Colon (tissue), 2 donors: ENCODE measurements around the gene LRRC41.
"Not testable (repeated sequence)": the region's sequence is repeated elsewhere in the genome, so short reads cannot be mapped to it uniquely, and the experiment has no call there.

Experiments
- FAIRE-seq: peaks from 2 replicates; lab custom pipeline; 2012; peaks lifted over from hg19 to GRCh38; lab: Jason Lieb, UNC
- donor health status: control.
- donor health status: control.

The LRRC41 gene, protein sequence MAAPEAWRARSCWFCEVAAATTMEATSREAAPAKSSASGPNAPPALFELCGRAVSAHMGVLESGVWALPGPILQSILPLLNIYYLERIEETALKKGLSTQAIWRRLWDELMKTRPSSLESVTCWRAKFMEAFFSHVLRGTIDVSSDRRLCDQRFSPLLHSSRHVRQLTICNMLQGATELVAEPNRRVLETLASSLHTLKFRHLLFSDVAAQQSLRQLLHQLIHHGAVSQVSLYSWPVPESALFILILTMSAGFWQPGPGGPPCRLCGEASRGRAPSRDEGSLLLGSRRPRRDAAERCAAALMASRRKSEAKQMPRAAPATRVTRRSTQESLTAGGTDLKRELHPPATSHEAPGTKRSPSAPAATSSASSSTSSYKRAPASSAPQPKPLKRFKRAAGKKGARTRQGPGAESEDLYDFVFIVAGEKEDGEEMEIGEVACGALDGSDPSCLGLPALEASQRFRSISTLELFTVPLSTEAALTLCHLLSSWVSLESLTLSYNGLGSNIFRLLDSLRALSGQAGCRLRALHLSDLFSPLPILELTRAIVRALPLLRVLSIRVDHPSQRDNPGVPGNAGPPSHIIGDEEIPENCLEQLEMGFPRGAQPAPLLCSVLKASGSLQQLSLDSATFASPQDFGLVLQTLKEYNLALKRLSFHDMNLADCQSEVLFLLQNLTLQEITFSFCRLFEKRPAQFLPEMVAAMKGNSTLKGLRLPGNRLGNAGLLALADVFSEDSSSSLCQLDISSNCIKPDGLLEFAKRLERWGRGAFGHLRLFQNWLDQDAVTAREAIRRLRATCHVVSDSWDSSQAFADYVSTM

DNA sequence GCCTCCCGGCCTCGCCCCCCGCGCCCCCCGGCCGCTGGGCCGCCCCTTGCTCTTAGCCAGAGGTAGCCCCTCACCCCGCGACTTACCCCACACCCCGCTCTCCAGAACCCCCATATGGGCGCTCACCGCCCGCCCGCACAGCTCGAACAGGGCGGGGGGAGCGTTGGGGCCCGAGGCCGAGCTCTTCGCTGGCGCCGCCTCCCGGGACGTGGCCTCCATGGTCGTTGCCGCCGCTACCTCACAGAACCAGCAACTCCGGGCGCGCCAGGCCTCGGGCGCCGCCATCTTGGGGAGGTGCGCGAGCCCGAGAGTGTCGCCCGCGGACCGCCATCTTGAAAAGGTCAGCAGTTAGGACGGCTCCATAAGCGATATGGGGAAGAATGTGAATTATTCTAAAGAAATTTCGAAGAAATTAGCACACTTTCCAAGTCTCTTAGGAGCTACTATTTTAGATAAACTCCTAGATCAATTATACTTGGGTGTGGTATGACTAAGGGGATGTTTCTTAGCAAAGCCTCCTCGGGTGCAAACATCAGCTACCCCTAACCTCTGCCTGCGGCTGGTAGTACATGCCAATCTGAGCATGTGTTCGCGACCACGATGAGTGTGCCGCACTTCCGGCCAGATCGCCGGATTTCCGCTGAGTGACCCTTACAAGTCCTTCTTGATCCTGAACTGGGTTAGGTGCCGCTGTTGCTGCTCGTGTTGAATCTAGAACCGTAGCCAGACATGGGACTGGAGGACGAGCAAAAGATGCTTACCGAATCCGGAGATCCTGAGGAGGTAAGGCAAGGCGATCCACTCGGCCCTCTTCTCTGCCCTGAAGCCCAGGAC lies at the start of gene LRRC41, which contains the start of gene UQCRH:
LRRC41 (minus strand) TSS at position 579 of the 834 bp plus-strand sequence; CDS start at position 285, 294 bp downstream.
UQCRH (plus strand) TSS at position 661 of the 834 bp plus-strand sequence; CDS start at position 730, 69 bp downstream.
- no peak for FAIRE-seq

DNA sequence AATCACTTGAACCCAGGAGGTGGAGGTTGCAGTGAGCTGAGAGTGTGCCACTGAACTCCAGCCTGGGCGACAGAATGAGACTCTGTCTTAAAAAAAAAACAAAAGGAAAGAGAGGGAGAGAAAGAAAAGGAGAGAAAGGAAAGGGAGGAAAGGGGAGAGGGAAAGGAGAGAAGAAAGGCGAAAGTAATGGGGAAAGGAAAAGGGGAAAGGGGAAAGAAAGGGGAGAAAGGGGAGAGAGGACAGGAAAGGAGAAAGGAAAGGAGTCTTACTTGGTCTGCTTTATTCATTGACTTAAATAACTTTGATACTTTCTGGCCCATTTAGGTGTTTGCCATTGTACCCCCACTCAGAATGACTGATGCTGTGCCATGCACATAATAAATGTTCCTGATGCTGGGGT lies 48.9 kb upstream of the LRRC41 start:
- no peak for FAIRE-seq

DNA sequence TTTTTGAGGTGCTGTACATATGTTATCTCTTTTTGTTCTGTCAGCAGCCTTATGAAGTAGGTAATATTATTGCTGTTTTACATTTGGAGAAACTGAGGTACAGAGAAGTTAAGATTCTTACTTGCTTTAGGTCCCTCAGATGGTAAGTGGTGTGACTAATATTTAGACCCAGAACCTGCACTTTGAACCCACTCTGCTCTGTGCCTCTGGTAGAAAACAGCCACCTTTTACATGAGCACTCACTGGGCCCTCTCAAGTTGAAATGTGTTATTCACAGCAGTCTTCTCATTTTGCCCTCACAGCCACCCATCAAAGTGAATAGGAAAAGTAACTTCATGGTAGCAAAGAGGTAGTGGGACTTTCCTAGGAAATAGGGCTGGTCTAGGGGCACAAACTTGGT lies 41.9 kb upstream of the LRRC41 start:
- FAIRE-seq: no peak

DNA sequence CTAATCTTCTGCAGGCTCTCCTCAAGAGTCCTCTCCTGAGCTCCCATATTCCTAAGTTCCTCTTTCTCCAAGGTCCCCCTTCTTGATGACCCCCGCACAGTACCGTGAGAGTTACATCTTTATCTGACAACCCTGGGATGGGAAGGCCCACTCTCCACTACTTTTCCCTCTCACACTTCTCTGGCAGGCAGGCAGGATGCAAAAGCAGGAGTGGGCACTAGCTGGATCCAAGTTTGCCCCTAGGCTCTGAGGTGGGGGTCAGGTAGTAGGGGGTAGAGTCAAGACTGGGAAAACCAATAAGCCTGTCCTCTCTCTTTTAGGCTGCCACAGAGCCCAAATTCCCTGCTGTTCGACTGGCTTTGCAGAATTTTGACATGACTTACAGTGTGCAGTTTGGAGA lies 41.1 kb upstream of the LRRC41 start:
- FAIRE-seq: no peak

DNA sequence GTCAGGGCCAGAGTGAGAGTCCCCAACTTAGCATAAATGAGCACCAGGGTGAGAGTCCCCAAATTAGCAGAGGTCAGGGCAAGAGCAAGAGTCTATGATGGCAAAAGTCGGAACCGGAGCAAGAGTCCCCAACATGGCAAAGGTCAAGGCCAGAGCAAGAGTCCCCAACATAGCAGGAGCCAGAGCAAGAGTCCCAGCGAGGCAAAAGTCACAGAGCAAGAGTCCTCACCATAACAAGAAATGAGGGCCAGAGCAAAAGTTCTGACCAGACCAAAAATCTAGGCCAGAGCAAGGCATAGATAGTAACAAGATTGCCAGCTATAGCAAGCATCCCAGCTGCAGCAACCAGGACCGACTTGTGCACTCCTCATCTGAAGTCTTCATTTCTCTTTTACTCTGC lies 40.3 kb upstream of the LRRC41 start:
- FAIRE-seq: no peak

DNA sequence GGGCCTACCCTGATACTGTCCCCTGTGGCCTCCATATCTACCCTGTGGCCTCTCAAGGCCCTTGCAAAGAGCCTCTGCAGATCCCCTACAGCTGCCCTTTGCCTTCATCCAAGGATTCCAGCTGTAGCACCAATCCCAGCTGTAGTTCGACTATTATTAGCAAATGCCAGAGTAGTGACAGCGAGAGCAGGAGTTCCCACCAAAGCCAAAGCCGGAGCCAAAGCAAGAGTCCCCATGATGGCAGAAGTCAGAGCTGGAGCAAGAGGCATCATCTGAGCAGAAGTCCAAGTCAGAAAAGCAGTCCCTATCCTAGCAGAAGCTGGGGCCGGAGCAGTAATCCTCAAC lies 39.9 kb upstream of the LRRC41 start:
- FAIRE-seq: no peak

DNA sequence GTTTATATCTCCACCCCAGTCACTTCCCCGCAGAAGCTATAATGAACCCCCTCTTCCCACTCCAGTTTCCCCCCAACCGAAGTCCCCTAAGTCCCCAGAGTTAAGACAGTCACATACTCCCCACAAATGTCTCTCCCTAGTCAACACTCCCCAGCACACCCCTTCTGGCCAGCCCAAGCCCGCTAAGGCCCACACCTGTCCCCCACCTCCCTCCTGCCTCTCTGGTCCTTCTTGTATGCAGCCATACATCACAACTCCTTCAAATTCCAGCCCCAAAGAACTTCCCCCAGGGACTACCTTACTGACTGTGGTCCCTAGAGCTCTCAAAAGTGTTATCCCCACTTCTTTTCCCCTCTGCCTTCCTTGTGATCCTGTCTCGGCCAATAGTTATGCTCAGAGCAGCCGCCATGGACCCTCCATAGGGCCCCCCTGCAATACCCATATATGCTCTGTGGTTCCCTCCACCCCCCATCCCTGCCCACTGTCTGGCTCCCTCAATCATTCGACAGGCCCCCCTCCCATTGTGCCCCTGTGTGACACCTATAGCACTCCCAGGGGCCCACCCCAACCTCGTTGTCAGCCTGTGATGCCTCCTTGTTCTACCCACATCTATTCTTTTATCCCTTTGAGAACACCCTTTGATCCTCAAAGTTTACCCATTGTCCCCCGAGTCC lies 39.4 kb upstream of the LRRC41 start:
- no peak for FAIRE-seq

DNA sequence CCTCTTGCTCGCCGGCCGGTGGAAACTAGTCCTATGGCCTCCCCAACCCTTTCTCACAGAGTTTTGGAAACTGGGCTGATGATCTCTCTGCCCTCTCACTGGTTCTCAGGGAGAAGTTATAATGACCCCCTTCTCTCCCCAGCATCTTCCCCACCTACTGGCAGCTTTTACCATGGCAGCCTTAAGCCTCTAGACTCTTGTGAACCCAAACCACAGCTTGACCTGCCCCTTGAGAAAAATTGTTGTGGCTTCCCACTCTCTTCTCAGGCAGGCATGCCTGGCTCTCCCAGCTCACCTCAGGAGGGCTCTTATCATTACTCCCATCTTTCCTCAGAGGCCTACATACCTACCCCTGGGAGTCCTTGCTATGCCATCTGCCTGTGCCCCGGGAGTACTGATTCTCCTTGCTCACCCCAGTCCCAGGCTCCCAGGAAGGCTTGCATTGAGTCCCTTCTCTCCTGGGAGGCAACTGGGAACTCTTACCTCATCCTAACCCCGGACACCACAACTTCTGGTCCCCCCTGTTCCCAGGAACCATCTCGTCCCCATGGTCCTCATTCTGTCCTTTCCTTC lies 38.8 kb upstream of the LRRC41 start:
- no peak for FAIRE-seq

DNA sequence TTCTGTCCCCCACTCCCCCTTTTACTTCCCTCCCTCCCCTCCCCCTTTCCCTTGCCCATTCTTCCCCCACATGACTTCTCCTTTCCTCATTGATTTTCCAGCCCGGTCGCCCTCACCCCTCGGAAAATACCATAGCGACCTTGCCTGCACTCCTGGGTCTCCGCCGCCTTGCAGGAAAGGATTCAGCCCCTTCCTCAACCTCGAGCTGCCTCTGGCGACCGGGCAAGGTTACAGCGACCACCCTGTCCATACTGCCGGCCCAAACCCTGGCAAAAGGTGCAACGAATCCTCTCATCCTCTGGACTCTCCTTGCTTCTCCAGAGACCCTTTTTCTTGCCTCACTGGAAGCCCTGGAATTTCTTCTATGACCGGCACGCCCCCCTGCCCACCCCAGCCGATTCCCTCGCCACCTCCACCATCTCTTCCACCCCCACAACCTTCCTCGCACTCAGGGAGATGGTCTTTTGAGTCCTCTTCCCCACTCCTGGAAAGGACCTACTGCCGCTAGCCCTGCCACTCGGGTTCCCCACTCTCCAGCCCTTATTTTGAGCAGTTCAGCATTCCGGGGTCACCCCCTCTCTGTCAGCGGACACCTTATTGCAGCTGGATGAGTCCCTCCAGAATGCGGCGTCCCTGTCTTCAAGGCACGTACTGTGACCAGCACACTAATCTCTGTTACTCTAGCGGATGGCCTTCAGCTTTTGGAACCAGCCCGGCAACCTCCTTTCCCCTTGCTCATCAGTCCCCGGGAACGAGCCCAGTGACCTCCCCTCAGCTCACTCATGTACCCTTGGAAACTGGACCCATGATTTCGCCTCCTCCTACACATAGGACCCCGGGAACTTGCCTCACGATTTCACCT lies 38.0 kb upstream of the LRRC41 start:
- FAIRE-seq: no peak

DNA sequence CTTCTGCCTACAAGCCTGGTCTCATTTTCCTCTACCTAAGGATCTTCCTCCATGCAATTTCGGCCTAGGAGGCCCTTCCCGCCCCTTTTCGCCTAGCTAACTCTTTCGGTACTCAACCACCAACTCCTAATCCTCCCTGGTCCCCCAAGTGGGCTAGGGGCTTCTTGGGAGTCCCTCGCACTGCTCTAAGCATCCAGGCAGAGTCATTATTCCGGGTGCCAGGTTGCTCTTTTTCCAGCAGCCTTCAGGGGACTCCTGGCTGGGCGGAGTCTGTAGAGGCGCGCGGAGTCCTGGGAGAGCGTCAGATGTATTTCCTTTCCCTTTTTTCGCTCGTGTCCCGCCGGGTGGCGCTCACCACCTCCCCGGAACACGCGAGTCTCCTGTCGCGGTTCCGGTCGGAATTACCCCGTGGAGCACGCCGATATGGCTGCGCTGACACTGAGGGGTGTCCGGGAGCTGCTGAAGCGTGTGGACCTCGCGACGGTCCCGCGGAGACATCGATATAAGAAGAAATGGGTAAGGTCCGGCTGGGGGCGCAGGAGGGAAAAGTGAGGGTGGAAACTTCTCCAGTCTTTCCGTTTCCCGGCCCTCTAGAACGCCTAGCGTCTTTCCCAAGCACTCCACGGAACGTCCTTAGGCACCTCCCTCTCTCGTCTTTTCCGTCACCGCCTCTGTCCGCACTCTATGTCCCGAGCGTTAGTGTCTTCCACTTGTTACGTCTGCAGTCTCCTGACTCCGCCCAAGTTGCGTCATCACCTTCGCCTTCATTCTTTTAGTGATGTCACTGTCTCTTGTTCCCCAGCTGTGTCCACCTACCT lies 37.2 kb upstream of the LRRC41 start, which contains the start of gene NSUN4:
NSUN4 (plus strand) TSS at position 404 of the 818 bp plus-strand sequence; CDS start at position 424, 20 bp downstream.
- no peak for FAIRE-seq

DNA sequence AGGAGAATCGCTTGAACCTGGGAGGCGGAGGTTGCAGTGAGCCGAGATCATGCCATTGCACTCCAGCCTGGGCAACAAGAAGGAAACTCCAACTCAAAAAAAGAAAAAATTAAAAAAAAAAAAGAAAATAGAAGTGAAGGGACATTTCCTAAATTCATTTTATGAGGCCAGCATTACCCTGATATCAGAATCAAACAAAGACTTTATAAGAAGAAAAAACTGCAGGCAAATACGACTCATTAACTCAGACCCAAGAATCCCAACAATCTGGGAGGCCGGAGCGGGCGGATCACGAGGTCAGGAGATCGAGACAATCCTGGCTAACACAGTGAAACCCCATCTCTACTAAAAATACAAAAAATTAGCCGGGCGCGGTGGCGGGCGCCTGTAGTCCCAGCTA lies 34.0 kb upstream of the LRRC41 start:
- not testable (repeated sequence) for FAIRE-seq

DNA sequence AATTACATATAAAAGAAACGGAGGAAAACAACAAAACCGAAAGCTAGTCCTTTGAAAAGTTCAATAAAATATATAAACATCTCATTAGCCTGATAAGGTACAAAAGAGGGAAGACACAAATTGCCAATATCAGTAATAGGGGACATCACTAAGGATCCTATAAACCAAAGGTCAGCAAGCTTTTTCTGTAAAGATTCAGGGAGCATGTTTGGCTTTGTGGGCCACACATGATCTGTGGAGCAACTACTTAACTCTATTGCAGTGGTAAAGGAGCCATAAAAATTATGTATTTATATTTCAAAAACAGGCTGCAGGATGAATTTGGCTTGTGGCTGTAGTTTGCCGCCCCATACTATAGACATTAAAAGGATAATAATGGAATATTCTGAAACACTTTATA lies 31.7 kb upstream of the LRRC41 start:
- no peak for FAIRE-seq

DNA sequence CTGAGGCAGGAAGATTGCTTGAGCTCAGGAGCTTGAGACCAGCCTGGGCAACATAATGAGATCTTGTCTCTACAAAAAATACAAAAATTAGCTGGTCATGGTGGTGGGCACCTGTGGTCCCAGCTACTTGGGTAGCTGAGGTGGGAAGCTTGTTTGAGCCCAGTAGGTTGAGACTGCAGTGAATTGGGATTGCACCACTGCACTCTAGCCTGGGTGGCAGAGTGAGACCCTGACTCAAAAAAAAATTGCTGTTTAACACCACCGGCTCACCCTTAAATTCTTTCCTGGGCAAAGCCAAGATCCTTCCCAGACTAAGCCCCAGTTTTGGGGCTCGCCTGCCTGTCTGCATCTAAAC lies 30.6 kb upstream of the LRRC41 start:
- no peak for FAIRE-seq

DNA sequence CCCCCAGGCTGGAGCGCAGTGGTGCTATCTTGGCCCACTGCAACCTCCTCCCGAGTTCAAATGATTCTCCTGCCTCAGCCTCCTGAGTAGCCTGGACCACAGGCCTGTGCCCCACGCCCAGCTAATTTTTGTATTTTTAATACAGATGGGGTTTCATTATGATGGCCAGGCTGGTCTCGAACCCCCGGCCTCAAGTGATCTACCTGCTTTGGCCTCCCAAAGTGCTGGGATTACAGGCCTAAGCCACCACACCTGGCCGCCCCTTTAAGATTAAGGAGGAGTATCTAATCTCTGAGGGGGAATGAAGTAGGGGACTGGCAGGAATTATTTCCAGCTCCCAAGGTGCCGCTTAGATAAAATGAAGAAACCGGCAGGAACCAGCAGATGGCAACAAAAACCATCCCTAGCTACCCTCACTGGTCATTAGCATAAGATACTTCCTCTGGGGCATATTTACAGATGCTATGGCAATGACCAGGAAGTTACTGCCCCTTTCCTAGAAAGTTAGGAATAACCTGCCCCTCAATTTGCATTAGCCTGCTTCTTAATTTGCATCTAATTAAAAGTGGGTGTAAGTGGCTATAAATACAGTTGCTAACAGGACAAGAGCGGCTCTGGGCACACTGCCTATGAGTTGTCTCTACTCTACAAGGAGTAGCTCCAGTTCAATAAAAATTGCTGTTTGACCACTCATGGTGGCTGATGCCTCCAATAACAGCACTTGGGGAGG lies 30.0 kb upstream of the LRRC41 start:
- no peak for FAIRE-seq

DNA sequence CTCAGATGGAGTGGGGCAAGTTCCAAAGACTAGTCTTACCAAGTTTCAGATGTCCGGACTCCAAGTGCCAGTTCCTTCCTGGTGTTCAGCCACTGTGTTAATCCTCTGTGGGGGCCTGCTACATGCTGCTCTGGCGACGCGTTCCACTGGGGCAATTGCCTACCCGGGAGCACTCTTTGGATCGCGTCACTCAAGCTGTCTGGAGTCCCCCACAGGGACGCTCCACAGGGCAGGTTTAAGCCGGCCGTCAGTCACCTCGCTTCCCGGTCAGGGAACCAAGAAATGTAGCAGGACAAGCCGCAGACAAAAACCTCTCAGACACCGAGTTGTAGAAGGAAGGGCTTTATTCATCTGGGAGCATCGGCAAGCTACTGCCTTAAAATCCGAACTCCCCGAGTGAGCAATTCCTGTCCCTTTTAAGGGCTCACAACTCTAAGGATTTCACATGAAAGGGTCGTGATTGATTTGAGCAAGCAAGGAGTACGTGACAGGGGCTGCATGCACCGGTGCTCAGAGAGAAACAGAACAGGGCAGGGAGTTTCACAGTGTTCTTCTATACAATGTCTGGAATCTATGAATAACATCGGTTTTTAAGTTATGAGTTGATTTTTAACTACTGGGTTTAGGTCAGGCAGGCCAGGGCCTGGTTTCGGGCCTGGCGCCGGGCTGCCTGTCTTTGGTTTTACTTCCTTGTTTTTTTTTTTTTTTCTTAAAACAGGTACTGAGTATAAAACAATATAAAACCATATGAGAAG lies 28.5 kb upstream of the LRRC41 start:
- not testable (repeated sequence) for FAIRE-seq

DNA sequence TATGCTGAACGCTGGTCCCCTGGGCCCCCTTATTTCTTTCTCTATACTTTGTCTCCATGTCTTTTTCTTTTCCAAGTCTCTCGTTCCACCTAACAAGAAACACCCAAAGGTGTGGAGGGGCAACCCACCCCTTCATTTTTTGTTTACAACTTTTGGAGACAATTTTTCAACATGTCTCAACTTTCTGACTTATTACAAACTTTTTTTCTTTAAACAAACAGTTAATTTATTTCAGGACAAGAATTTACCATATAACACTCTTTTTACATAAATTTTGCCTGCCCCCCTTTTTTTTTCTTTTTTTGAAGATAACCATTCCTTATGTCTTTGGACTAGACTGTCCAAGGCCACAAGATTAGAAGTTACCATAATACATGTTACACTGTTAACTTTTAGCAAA lies 27.0 kb upstream of the LRRC41 start:
- not testable (repeated sequence) for FAIRE-seq

DNA sequence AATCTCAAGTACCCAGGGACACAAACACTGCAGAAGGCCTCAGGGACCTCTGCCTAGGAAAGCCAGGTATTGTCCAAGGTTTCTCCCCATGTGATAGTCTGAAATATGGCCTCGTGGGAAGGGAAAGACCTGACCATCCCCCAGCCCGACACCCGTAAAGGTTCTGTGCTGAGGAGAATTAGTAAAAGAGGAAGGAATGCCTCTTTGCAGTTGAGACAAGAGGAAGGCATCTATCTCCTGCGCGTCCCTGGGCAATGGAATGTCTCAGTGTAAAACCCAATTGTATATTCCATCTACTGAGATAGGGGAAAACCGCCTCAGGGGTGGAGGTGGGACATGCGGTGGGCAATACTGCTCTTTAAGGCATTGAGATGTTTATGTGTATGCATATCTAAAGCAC lies 26.4 kb upstream of the LRRC41 start:
- not testable (repeated sequence) for FAIRE-seq

DNA sequence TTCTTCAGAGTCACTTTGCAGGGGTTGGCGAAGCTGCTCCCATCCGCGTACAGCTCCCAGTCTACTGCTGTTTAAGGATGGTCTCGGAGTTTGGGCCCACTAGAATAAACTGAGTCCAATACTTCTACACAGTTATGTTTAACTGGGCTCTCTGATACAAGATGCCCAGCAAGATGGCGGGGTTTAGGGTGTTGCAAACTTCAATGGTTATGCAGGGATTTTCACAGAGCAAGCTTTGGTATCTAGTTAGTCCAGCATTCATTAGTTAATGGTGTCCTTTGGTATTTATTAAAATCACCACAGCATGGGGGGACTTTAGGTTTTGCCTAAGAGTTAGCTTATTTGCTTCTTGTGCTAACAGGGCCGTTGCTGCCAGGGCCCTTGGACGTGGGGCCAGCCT lies 24.8 kb upstream of the LRRC41 start:
- not testable (repeated sequence) for FAIRE-seq
